Measurements from ENCODE around the gene PIP5K1C.

The PIP5K1C gene

GRCh38 chr19:3700242-3701032 lies at the start of gene PIP5K1C:
PIP5K1C (minus strand) TSS chr19:3700468; CDS start chr19:3700390, 78 bp downstream.
- DNase-seq (ENCODE audit: low read depth, low spot score) = no peak

GRCh38 chr19:3748965-3749364 lies 48.7 kb upstream of the PIP5K1C start:
- DNase-seq (ENCODE audit: low read depth, low spot score) = no peak

- DNase-seq (ENCODE audit: low read depth, low spot score) = no peak
Observed at GRCh38 chr19:3746371-3747056, 46.2 kb upstream of the PIP5K1C start.

- DNase-seq (ENCODE audit: low read depth, low spot score) = no peak
Observed at GRCh38 chr19:3745363-3746045, 45.2 kb upstream of the PIP5K1C start.

GRCh38 chr19:3743486-3743885 lies 43.2 kb upstream of the PIP5K1C start:
- no peak for DNase-seq (ENCODE audit: low read depth, low spot score)

GRCh38 chr19:3740431-3740830 lies 40.2 kb upstream of the PIP5K1C start:
- no peak for DNase-seq (ENCODE audit: low read depth, low spot score)

GRCh38 chr19:3738477-3739220 lies 38.4 kb upstream of the PIP5K1C start:
- DNase-seq (ENCODE audit: low read depth, low spot score) = no peak

GRCh38 chr19:3737487-3738205 lies 37.4 kb upstream of the PIP5K1C start:
- DNase-seq (ENCODE audit: low read depth, low spot score) = no peak

GRCh38 chr19:3736106-3736724 lies 35.9 kb upstream of the PIP5K1C start:
- DNase-seq (ENCODE audit: low read depth, low spot score) = no peak

GRCh38 chr19:3734310-3734600 lies 34.0 kb upstream of the PIP5K1C start:
- DNase-seq (ENCODE audit: low read depth, low spot score) = no peak

GRCh38 chr19:3733549-3734309 lies 33.5 kb upstream of the PIP5K1C start:
- DNase-seq (ENCODE audit: low read depth, low spot score) = no peak

- no peak for DNase-seq (ENCODE audit: low read depth, low spot score)
Observed at GRCh38 chr19:3732108-3732507, 31.8 kb upstream of the PIP5K1C start.

GRCh38 chr19:3730457-3730958 lies 30.2 kb upstream of the PIP5K1C start:
- DNase-seq (ENCODE audit: low read depth, low spot score) = no peak

GRCh38 chr19:3725640-3726310 lies 25.5 kb upstream of the PIP5K1C start:
- DNase-seq (ENCODE audit: low read depth, low spot score) = no peak

- DNase-seq (ENCODE audit: low read depth, low spot score) = no peak
Observed at GRCh38 chr19:3725121-3725520, 24.9 kb upstream of the PIP5K1C start.

- no peak for DNase-seq (ENCODE audit: low read depth, low spot score)
Observed at GRCh38 chr19:3723883-3724282, 23.6 kb upstream of the PIP5K1C start.

- DNase-seq (ENCODE audit: low read depth, low spot score) = no peak
Observed at GRCh38 chr19:3723110-3723488, 22.8 kb upstream of the PIP5K1C start.

- DNase-seq (ENCODE audit: low read depth, low spot score) = no peak
Observed at GRCh38 chr19:3722443-3723109, 22.3 kb upstream of the PIP5K1C start.

GRCh38 chr19:3721887-3722442 lies 21.7 kb upstream of the PIP5K1C start:
- no peak for DNase-seq (ENCODE audit: low read depth, low spot score)

Data from brain pericyte (primary cell).